Breast epithelium (tissue), 4 donors: ENCODE measurements around the gene EIF4G3. TPM values are rescaled to one million over a fixed set of nuclear protein-coding genes. Genes with fewer than 3 reads are reported as not detected.

ENCODE experiments used
- DNase-seq, 2 donors: peaks; one replicate each; pipeline ENCODE4 v3.0.0-alpha.2; 2019; ENCODE audit warnings: low spot score in 2 of 2
- H3K27ac ChIP-seq, 2 donors: fragments of 200-600 bp; sonication (generic) in 1 of 2; one replicate each; pipeline ENCODE4 v1.5.1; 2016 to 2019; ENCODE audit warnings: mild to moderate bottlenecking in 1 of 2
- H3K27me3 ChIP-seq, 2 donors: fragments of 200-600 bp; sonication (generic) in 1 of 2; one replicate each; pipeline versions ENCODE4 v1.5.1 to v1.6.0; 2017 to 2019; ENCODE audit warnings: control low read depth in 1 of 2, mild to moderate bottlenecking in 1 of 2
- H3K36me3 ChIP-seq: fragments of 200-600 bp; one replicate; pipeline ENCODE4 v1.5.1; 2019
- H3K4me1 ChIP-seq, 2 donors: fragments of 200-600 bp; sonication (generic); one replicate each; pipeline ENCODE4 v1.5.1; 2016 to 2019; ENCODE audit warnings: control low read depth in 1 of 2
- H3K4me3 ChIP-seq, 3 donors: fragments of 200-600 bp; sonication (generic); 1 replicate in 2 of 3; 2 replicates in 1 of 3; pipeline ENCODE4 v1.5.1; 2016 to 2019; ENCODE audit warnings: mild to moderate bottlenecking in 3 of 3, moderate library complexity in 2 of 3
- H3K9me3 ChIP-seq, 2 donors: fragments of 200-600 bp; sonication (generic) in 1 of 2; one replicate each; pipeline ENCODE4 v1.5.1; 2016 to 2019; ENCODE audit warnings: control low read depth in 1 of 2
- POLR2A ChIP-seq: fragments of 450-650 bp; IDR thresholded peaks from one replicate; pipeline ENCODE4 v1.6.1; 2016; ENCODE audit warnings: antibody characterized with exemption, mild to moderate bottlenecking, moderate library complexity
- POLR2AphosphoS5 ChIP-seq, 3 donors: sonication (generic); formaldehyde crosslinking; IDR thresholded peaks; one replicate each; pipeline ENCODE4 v1.6.1; 2017; ENCODE audit warnings: antibody characterized with exemption in 3 of 3
- intact Hi-C: fragments of 100-400 bp; cut with DNase I; formaldehyde crosslinking; loops from one replicate; pipeline ENCODE4 v1.15.1; 2023; ENCODE audit warnings: low total_unique reads
- total RNA-seq, 3 donors: library from RNA; depleted of rRNA; stranded (reverse); fragments of >200 nt; gene quantifications; one replicate each; pipeline ENCODE4 v1.1.0, GENCODE V29; 2016
- TF ChIP-seq, protein P1 (sequence below), 3 donors: fragments of 450-650 bp; IDR thresholded peaks; one replicate each; pipeline ENCODE4 v1.5.1; 2016 to 2017; ENCODE audit warnings: antibody characterized with exemption in 3 of 3, mild to moderate bottlenecking in 3 of 3, moderate library complexity in 3 of 3

Gene EIF4G3
- total RNA-seq, 3 donors from 2014 or later: 37.8 to 52.4 (median 50.8) TPM

DNA sequence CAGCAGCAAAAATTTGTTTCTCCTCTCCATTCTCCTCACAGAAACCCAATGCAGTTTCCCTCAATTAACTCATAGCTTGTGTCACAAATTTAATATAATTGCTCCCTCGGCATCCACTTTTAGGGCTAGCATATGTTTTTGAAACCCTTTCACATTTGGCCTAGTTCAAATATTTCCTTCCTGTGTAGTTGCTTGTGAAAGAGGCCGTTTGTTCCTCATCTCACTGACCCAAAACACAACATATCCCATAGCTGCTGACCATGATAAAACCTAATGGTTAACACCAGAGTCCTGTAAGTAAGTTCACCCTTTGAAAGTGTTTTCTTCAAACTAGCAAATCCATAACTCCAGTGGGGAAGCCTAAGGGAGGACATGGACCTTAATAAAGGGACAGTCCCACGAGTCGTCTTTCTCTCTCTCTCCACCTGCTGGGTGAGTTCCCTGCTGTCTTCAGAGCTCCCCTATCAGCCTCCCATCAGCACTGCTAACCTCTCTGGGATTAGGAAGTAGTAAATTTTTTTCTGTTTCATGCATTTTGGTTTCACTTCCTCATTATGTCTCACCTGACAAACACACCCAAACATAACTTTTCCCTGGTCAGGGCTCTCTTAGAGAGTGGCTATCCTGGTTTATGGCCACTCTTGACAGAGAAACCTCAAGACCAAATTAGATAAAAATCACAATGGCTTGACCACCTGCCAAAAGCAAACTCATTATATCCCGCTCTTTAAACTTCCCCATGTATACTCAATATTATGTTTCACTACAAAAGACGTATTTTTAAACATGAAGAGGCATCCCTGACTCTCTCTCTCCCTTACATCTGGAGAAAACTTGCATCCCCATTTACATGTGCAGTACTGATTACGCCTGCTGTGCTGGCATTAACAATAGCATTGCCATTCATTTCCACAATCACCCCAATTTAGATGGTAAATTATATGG is 211.9 kb downstream of the EIF4G3 start:
- no peaks in the 10 kb centered on the region for H3K27me3 ChIP-seq
- H3K9me3 ChIP-seq: no peaks in the 10 kb centered on the region
- H3K4me3 ChIP-seq: no peak overlapping the region
- no peak for DNase-seq
- no peak overlapping the region for H3K27ac ChIP-seq
- TF ChIP-seq, protein P1, sequence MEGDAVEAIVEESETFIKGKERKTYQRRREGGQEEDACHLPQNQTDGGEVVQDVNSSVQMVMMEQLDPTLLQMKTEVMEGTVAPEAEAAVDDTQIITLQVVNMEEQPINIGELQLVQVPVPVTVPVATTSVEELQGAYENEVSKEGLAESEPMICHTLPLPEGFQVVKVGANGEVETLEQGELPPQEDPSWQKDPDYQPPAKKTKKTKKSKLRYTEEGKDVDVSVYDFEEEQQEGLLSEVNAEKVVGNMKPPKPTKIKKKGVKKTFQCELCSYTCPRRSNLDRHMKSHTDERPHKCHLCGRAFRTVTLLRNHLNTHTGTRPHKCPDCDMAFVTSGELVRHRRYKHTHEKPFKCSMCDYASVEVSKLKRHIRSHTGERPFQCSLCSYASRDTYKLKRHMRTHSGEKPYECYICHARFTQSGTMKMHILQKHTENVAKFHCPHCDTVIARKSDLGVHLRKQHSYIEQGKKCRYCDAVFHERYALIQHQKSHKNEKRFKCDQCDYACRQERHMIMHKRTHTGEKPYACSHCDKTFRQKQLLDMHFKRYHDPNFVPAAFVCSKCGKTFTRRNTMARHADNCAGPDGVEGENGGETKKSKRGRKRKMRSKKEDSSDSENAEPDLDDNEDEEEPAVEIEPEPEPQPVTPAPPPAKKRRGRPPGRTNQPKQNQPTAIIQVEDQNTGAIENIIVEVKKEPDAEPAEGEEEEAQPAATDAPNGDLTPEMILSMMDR (IDR thresholded peaks at IDR 0.05): no peak
- TF ChIP-seq POLR2A (no peak), POLR2AphosphoS5 (IDR thresholded peaks at IDR 0.05) (no peak)
- H3K4me1 ChIP-seq: no peaks in the 10 kb centered on the region
- H3K36me3 ChIP-seq: no peaks in the 10 kb centered on the region
- intact Hi-C loops: no loop called here

DNA sequence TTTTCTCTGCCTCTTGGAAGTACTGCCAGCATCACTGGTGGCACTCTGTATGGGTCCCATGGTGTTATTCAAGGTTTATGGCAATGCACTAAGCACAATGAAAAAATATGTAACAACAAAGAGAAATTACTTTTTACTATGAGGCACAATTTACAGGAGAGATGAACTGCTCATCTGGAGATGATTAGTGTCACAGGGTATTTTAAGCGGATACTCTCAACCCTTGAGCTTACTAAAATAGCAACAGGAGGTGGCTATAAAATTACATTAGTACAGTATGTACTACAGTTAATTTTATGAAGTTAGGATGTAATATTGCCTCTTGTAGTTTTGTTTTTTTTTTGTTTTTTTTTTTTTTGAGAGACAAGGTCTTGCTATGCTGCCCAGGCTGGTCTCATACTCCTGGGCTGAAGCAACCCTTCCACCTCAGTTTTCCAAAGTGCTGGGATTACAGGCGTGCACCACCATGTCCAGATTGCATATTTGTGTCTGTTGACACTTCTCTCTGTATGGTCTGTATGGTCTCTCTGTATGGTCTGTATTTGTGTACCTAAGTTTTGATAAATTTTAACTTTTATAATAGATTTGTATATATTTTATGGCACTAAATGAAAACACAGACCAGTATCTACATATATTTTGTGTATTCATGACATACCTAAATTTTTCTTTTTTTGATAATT is 214.0 kb downstream of the EIF4G3 start:
- TF ChIP-seq POLR2AphosphoS5 (IDR thresholded peaks at IDR 0.05): no peak
- no peak for TF ChIP-seq POLR2A
- TF ChIP-seq, protein P1 (IDR thresholded peaks at IDR 0.05): no peak
- intact Hi-C loops: no loop called here
- H3K27ac ChIP-seq: no peak overlapping the region
- no peaks in the 10 kb centered on the region for H3K4me1 ChIP-seq
- no peak for DNase-seq
- H3K36me3 ChIP-seq: no peaks in the 10 kb centered on the region
- H3K9me3 ChIP-seq: no peaks in the 10 kb centered on the region
- no peak overlapping the region for H3K4me3 ChIP-seq
- no peaks in the 10 kb centered on the region for H3K27me3 ChIP-seq

DNA sequence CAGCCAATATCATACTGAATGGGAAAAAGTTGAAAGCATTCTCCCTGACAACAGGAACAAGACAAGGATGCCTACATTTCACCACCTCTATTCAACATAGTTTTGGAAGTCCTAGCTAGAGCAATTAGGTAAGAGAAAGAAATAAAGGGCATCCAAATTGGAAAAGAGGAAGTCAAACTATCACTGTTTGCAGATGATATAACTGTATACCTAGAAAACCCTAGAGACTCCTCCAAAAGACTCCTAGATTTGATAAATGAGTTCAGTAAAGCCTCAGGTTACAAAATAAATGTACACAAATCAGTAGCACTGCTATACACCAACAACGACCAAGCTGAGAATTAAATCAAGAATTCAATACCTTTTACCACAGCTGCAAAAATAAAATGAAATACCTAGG is 218.3 kb downstream of the EIF4G3 start:
- intact Hi-C loops: no loop called here
- Histone ChIP-seq H3K27ac (no peak overlapping the region), H3K27me3 (no peaks in the 10 kb centered on the region), H3K9me3 (no peaks in the 10 kb centered on the region), H3K4me3 (no peak overlapping the region), H3K4me1 (no peaks in the 10 kb centered on the region), H3K36me3 (no peaks in the 10 kb centered on the region)
- TF ChIP-seq, protein P1 (IDR thresholded peaks at IDR 0.05): no peak
- TF ChIP-seq POLR2A: no peak
- no peak for DNase-seq

DNA sequence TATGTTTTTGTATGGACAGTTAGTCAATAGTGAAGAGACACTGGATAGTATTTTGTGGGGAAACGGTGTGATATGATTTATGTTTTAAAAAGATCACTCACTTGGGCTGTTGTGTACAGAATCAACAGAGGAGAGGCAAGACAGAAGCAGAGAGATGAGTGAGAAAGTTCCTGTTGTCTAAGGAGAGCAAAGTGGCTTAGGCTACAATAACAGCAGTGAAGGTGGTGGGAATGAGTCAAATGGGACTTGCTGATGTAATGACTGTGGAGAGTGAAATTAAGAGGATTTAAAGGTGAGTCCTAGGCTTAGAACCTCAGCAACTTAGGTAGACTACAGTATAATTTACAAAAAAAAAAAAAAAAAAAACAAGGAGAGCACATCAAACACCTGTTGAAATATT is 220.4 kb downstream of the EIF4G3 start:
- TF ChIP-seq POLR2A: no peak
- Histone ChIP-seq H3K9me3 (no peaks in the 10 kb centered on the region), H3K4me1 (no peaks in the 10 kb centered on the region), H3K36me3 (no peaks in the 10 kb centered on the region), H3K4me3 (no peak overlapping the region), H3K27ac (no peak overlapping the region), H3K27me3 (no peaks in the 10 kb centered on the region)
- DNase-seq: no peak
- intact Hi-C loops: no loop called here

DNA sequence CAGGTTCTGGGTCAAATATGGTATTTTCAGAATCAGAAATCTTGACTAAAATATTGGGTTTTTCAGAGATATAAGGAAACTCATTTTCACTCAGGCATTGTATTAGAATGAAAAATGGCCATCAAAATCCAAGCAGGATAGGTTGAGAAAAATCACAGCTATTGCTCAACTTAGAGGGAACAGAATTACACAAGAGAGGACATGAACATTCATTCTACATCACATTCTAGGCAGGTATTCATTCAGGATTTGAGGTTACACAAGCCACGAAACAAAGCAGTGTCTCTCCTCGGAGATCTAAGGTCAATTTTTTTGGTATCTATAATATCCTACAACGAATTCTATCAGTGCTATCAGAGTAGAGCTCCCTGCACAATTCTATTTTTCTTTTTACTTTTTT is 226.0 kb downstream of the EIF4G3 start:
- Histone ChIP-seq H3K27me3 (no peaks in the 10 kb centered on the region), H3K9me3 (no peaks in the 10 kb centered on the region), H3K27ac (no peak overlapping the region), H3K36me3 (no peaks in the 10 kb centered on the region), H3K4me3 (no peak overlapping the region), H3K4me1 (no peaks in the 10 kb centered on the region)
- intact Hi-C loops: no loop called here
- DNase-seq: no peak
- TF ChIP-seq, protein P1 (IDR thresholded peaks at IDR 0.05): no peak
